ENCODE results near the gene CBLB. TPM values are rescaled to one million over a fixed set of nuclear protein-coding genes. Genes with fewer than 3 reads are reported as not detected.
"Not testable (repeated sequence)": the region's sequence is repeated elsewhere in the genome, so short reads cannot be mapped to it uniquely, and the experiment has no call there.

The CBLB gene
- total RNA-seq, 1 experiment from 2014 or later: 8.6 TPM

- CTCF ChIA-PET: no interaction called here
- intact Hi-C loops (cut with micrococcal nuclease; ENCODE audit: unreplicated experiment): no loop called here
These were observed 52.0 kb downstream of the CBLB start for GRCh38 chr3:105816833-105817232.

DNA sequence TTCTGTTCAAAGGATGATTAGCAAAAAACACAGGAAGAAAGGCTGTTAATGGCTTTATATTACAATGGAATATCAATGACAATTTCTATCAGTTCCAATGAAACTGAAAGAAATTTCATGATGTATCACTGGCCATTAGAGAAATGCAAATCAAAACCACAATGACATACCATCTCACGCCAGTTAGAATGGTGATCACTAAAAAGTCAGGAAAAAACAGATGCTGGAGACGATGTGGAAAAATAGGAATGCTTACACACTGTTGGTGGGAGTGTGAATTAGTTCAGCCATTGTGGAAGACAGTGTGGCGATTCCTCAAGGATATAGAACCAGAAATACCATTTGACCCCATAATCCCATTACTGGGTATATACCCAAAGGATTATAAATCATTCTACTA, 53.5 kb downstream of the CBLB start:
- in situ Hi-C loops (cut with HindIII; ENCODE audit: low pct_unique_long_range_greater_than_20kb, low sequenced_read_pairs); H3K9me3 ChIP-seq (ENCODE audit: control insufficient read depth, insufficient read depth, low read depth, low read length); CTCF ChIA-PET; H3K27me3 ChIP-seq (ENCODE audit: control insufficient read depth, insufficient read depth, low read length); H3K4me1 ChIP-seq (ENCODE audit: control insufficient read depth, insufficient read depth, low read length); DNase-seq (ENCODE audit: low read depth, low spot score); BruUV-seq (replicated peaks); H3K4me3 ChIP-seq (ENCODE audit: low read depth in 2 of 2, low read length in 2 of 2); intact Hi-C loops (cut with micrococcal nuclease; ENCODE audit: unreplicated experiment); ATAC-seq; POLR2A ChIA-PET; H3K36me3 ChIP-seq (ENCODE audit: control insufficient read depth, insufficient read depth, low read length); H3K27ac ChIP-seq (ENCODE audit: low read length): not testable (repeated sequence)

More at GRCh38 chr3:105816833-105817232, 52.0 kb downstream of the CBLB start:
- H3K27ac ChIP-seq (ENCODE audit: low read length): no peak overlapping the region
- no TSS peak for BruUV-seq (replicated peaks)
- H3K9me3 ChIP-seq (ENCODE audit: control insufficient read depth, insufficient read depth, low read depth, low read length): no peaks in the 10 kb centered on the region
- TF ChIP-seq TCF7L2 (IDR thresholded peaks at IDR 0.05; ENCODE audit: low read depth, low read length): no peak
- TF ChIP-seq, protein P1, sequence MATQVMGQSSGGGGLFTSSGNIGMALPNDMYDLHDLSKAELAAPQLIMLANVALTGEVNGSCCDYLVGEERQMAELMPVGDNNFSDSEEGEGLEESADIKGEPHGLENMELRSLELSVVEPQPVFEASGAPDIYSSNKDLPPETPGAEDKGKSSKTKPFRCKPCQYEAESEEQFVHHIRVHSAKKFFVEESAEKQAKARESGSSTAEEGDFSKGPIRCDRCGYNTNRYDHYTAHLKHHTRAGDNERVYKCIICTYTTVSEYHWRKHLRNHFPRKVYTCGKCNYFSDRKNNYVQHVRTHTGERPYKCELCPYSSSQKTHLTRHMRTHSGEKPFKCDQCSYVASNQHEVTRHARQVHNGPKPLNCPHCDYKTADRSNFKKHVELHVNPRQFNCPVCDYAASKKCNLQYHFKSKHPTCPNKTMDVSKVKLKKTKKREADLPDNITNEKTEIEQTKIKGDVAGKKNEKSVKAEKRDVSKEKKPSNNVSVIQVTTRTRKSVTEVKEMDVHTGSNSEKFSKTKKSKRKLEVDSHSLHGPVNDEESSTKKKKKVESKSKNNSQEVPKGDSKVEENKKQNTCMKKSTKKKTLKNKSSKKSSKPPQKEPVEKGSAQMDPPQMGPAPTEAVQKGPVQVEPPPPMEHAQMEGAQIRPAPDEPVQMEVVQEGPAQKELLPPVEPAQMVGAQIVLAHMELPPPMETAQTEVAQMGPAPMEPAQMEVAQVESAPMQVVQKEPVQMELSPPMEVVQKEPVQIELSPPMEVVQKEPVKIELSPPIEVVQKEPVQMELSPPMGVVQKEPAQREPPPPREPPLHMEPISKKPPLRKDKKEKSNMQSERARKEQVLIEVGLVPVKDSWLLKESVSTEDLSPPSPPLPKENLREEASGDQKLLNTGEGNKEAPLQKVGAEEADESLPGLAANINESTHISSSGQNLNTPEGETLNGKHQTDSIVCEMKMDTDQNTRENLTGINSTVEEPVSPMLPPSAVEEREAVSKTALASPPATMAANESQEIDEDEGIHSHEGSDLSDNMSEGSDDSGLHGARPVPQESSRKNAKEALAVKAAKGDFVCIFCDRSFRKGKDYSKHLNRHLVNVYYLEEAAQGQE (IDR thresholded peaks at IDR 0.05; ENCODE audit: insufficient read depth in 1 of 2, low read depth in 2 of 2, low read length in 1 of 2): no peak
- no peak for TF ChIP-seq SIN3A (IDR thresholded peaks at IDR 0.05; ENCODE audit: borderline replicate concordance, insufficient read depth, low read depth, low read length)
- no peak for TF ChIP-seq CTCF (IDR thresholded peaks at IDR 0.05)
- no peak for TF ChIP-seq POLR2AphosphoS5 (IDR thresholded peaks at IDR 0.05; ENCODE audit: low read depth, low read length)
- no peak overlapping the region for H3K4me3 ChIP-seq (ENCODE audit: low read depth in 2 of 2, low read length in 2 of 2)
- no peaks in the 10 kb centered on the region for H3K27me3 ChIP-seq (ENCODE audit: control insufficient read depth, insufficient read depth, low read length)
- no peaks in the 10 kb centered on the region for H3K4me1 ChIP-seq (ENCODE audit: control insufficient read depth, insufficient read depth, low read length)
- H3K36me3 ChIP-seq (ENCODE audit: control insufficient read depth, insufficient read depth, low read length): no peaks in the 10 kb centered on the region
- DNase-seq (ENCODE audit: low read depth, low spot score) (no peak), ATAC-seq (no peak)
- in situ Hi-C loops (cut with HindIII; ENCODE audit: low pct_unique_long_range_greater_than_20kb, low sequenced_read_pairs): no loop called here
- POLR2A ChIA-PET: interaction anchor here (0.6 kb wide), 1 partner anchor 28 kb away, joined by 4 read pairs; no protein-coding TSS in a partner anchor

GRCh38 chr3:105813710-105814109, 55.1 kb downstream of the CBLB start:
- Histone ChIP-seq H3K4me1 (ENCODE audit: control insufficient read depth, insufficient read depth, low read length) (no peaks in the 10 kb centered on the region), H3K9me3 (ENCODE audit: control insufficient read depth, insufficient read depth, low read depth, low read length) (no peaks in the 10 kb centered on the region), H3K36me3 (ENCODE audit: control insufficient read depth, insufficient read depth, low read length) (no peaks in the 10 kb centered on the region), H3K27ac (ENCODE audit: low read length) (no peak overlapping the region), H3K4me3 (ENCODE audit: low read depth in 2 of 2, low read length in 2 of 2) (no peak overlapping the region), H3K27me3 (ENCODE audit: control insufficient read depth, insufficient read depth, low read length) (no peaks in the 10 kb centered on the region)
- no TSS peak for BruUV-seq (replicated peaks)
- TF ChIP-seq POLR2AphosphoS5 (IDR thresholded peaks at IDR 0.05; ENCODE audit: low read depth, low read length): no peak
- TF ChIP-seq SIN3A (IDR thresholded peaks at IDR 0.05; ENCODE audit: borderline replicate concordance, insufficient read depth, low read depth, low read length): no peak
- no peak for TF ChIP-seq CTCF (IDR thresholded peaks at IDR 0.05)
- TF ChIP-seq, protein P1 (IDR thresholded peaks at IDR 0.05; ENCODE audit: insufficient read depth in 1 of 2, low read depth in 2 of 2, low read length in 1 of 2): no peak
- no peak for TF ChIP-seq TCF7L2 (IDR thresholded peaks at IDR 0.05; ENCODE audit: low read depth, low read length)
- in situ Hi-C loops (cut with HindIII; ENCODE audit: low pct_unique_long_range_greater_than_20kb, low sequenced_read_pairs) (no loop called here), intact Hi-C loops (cut with micrococcal nuclease; ENCODE audit: unreplicated experiment) (no loop called here)
- POLR2A ChIA-PET: no interaction called here
- ATAC-seq (no peak), DNase-seq (ENCODE audit: low read depth, low spot score) (no peak)
- CTCF ChIA-PET: no interaction called here
